Calu3 (cell line): ENCODE results near the gene TMC8. TPM values are rescaled to one million over a fixed set of nuclear protein-coding genes. Genes with fewer than 3 reads are reported as not detected.

ENCODE experiments used
- BruUV-seq: library from RNA; stranded (reverse); fragments of 400-500 nt; replicated peaks from 2 replicates; lab custom pipeline; 2021; lab: Mats Ljungman, UMichigan
- CTCF ChIA-PET: fragments of 300-600 bp; sonication (Branson Sonifier 250); formaldehyde crosslinking; loops from one replicate; lab custom pipeline; 2022; ENCODE audit warnings: antibody characterized with exemption; lab: Charles Lee
- DNase-seq: peaks from one replicate; pipeline ENCODE4 v3.0.0; 2022
- H3K27ac Mint-ChIP-seq: one replicate; pipeline ENCODE4 v1.8.0; 2022; ENCODE audit warnings: mixed read lengths; ENCODE audit not compliant: unreplicated experiment
- H3K27me3 Mint-ChIP-seq: one replicate; pipeline ENCODE4 v1.8.0; 2022; ENCODE audit warnings: mixed read lengths; ENCODE audit not compliant: unreplicated experiment
- H3K36me3 Mint-ChIP-seq: one replicate; pipeline ENCODE4 v1.8.0; 2022; ENCODE audit warnings: mild to moderate bottlenecking, moderate library complexity, mixed read lengths; ENCODE audit not compliant: insufficient read depth, unreplicated experiment
- H3K4me1 Mint-ChIP-seq: one replicate; pipeline ENCODE4 v1.8.0; 2022; ENCODE audit warnings: mild to moderate bottlenecking, low read depth, mixed read lengths; ENCODE audit not compliant: unreplicated experiment
- H3K4me3 Mint-ChIP-seq: one replicate; pipeline ENCODE4 v1.8.0; 2022; ENCODE audit warnings: mild to moderate bottlenecking, low read depth, moderate library complexity, mixed read lengths; ENCODE audit not compliant: unreplicated experiment
- H3K9me3 Mint-ChIP-seq: one replicate; pipeline ENCODE4 v1.8.0; 2022; ENCODE audit warnings: low read depth, mixed read lengths; ENCODE audit not compliant: unreplicated experiment
- intact Hi-C: fragments of 100-400 bp; cut with micrococcal nuclease; formaldehyde crosslinking; loops from one replicate; pipeline ENCODE4 v1.10.0; 2022; ENCODE audit not compliant: unreplicated experiment
- total RNA-seq: library from RNA; stranded (reverse); gene quantifications from 2 replicates; pipeline ENCODE4 v1.2.3, GENCODE V29; 2022
- TF ChIP-seq, protein P1 (sequence below): fragments of 200-600 bp; IDR thresholded peaks from one replicate; pipeline ENCODE4 v1.8.0; 2022; ENCODE audit warnings: antibody characterized with exemption; ENCODE audit not compliant: unreplicated experiment

The TMC8 gene
- total RNA-seq, 1 experiment from 2014 or later = 1.1 TPM

DNA sequence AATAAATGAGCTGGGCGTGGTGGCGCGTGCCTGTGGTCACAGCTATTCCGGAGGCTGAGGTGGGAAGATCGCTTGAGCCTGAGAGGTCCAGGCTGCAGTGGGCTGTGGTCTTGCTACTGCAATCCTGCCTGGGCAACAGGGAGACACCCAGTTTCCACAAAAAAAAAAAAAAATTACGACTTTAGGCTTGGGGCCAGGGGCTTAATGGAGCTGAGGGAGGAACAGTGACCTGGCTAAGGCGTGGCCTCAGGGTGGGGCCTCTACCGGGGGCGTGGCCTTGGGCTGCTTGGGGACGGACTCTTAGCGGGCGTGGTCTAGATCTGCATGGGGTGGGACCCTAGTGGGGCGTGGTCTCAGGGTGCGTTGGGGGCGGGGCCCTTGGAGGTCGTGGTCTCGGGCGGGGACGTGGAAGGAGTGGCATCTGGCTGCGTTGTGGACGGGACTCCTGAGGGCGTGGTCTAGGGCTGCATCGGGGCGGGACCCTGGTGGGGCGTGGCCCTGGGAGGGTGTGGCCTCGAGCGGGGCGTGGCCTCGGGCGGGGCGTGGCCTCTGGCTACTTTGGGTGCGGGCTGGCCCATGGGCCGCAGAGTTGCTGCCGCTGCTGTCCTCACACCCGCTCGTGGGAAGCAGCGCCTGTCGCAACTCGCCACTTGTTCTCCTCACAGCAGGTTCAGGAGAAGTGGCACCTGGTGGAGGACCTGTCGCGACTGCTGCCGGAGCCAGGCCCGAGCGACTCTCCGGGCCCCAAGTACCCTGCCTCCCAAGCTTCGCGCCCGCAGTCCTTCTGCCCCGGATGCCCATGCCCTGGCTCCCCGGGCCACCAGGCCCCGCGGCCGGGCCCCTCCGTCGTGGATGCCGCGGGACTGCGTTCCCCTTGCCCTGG, 9.8 kb downstream of the TMC8 start:
- Mint-ChIP-seq H3K4me3 (peak overlapping the region; percentile 37), H3K4me1 (peaks cover 73% of the 10 kb centered on the region), H3K36me3 (peaks cover 43% of the 10 kb centered on the region), H3K9me3 (no peaks in the 10 kb centered on the region), H3K27me3 (no peaks in the 10 kb centered on the region), H3K27ac (peak overlapping the region; percentile 30)
- BruUV-seq = no TSS peak
- CTCF ChIA-PET = interaction anchor here (0.5 to 0.8 kb wide), 3 partner anchors 11 to 1919 kb away, joined by 3 to 7 read pairs (median 3); no protein-coding TSS in a partner anchor
- DNase-seq = peak; percentile 83
- intact Hi-C loops = no loop called here
- TF ChIP-seq, protein P1, sequence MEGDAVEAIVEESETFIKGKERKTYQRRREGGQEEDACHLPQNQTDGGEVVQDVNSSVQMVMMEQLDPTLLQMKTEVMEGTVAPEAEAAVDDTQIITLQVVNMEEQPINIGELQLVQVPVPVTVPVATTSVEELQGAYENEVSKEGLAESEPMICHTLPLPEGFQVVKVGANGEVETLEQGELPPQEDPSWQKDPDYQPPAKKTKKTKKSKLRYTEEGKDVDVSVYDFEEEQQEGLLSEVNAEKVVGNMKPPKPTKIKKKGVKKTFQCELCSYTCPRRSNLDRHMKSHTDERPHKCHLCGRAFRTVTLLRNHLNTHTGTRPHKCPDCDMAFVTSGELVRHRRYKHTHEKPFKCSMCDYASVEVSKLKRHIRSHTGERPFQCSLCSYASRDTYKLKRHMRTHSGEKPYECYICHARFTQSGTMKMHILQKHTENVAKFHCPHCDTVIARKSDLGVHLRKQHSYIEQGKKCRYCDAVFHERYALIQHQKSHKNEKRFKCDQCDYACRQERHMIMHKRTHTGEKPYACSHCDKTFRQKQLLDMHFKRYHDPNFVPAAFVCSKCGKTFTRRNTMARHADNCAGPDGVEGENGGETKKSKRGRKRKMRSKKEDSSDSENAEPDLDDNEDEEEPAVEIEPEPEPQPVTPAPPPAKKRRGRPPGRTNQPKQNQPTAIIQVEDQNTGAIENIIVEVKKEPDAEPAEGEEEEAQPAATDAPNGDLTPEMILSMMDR = no peak

DNA sequence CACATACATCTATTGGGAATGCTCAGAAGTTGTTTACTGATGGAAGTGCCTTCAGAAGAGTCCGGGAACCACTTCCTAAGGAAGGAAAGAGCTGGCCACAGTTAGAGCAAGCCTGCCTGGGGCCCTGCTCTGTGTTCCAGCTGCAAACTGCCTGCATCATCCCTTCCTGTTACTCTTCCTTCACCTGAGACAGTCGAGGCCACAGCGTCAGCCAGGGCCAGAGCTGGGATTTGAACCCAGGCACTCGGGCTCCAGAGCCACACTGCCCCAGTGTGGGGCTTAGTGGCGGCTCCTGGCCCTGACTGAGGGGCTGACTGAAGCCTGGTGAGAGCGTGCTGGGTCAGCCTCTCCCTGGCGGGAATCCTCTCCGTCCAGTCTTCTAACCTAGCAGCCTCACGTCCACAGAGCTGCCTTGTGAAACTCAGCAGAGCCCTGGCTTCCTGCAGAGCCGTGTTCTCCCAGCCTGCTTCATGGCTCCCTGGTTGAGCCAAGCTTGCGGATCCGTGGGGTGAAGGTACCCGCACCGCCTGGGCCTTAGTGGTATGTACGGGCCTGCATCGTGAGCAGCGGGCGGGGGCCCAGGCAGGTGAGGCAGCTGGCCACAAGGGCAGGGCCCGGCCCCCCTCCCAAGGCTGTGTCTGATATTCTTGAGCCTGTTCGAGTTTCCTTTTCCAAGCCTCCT, 11.0 kb downstream of the TMC8 start:
- Mint-ChIP-seq H3K36me3 (peaks cover 51% of the 10 kb centered on the region), H3K4me1 (peaks cover 65% of the 10 kb centered on the region), H3K9me3 (no peaks in the 10 kb centered on the region), H3K27me3 (no peaks in the 10 kb centered on the region), H3K4me3 (no peak overlapping the region), H3K27ac (peak overlapping the region; percentile 50)
- no TSS peak for BruUV-seq
- CTCF ChIA-PET = interaction anchor here (0.7 to 1.4 kb wide), 6 partner anchors 10 to 312 kb away, joined by 3 to 16 read pairs (median 5); partner anchors contain the start of genes AFMID, BIRC5 and TK1
- no peak for DNase-seq
- TF ChIP-seq, protein P1 = no peak
- intact Hi-C loops = no loop called here

DNA sequence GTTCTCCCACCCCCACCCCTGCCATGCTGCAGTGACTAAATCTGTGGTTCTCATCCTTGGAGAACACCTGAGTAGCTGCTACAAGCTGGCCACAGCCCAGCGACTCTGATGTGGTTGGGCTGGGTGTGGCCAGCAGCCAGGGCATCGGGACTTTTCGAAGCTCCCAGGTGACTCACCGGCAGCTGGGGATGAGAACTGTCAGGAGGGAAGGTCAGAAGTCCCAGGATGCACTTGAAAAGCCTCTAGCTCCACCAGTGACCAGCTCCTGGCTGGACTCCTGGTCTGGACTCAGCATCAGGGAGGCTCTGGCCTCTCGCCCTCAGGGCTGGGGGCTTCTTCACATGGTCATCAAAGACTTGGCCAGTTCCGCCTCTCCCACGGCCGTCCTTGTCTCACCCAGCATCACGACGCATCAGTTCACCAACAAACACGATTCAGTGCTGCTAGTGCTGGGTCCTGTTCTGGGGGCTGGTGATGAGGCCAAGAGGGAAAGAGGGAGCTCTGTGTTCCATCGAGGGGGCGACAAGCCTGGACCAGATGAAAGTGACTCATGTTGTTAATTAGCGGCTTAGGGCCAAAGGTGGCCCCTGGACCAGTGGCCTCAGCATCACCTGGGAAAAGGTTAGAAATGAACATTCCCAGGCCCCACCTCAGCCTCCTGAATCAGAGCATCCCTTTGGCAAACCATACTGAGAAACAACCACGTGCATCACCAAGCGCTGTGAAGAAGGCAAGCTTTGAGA, 11.7 kb downstream of the TMC8 start:
- H3K27me3 Mint-ChIP-seq = no peaks in the 10 kb centered on the region
- no peak overlapping the region for H3K4me3 Mint-ChIP-seq
- H3K27ac Mint-ChIP-seq = peak overlapping the region; percentile 50
- TF ChIP-seq, protein P1 = no peak
- peaks cover 68% of the 10 kb centered on the region for H3K4me1 Mint-ChIP-seq
- CTCF ChIA-PET = interaction anchor here (0.7 to 1.4 kb wide), 6 partner anchors 9 to 311 kb away, joined by 3 to 16 read pairs (median 5); partner anchors contain the start of genes AFMID, BIRC5 and TK1
- intact Hi-C loops = no loop called here
- peaks cover 51% of the 10 kb centered on the region for H3K36me3 Mint-ChIP-seq
- no peaks in the 10 kb centered on the region for H3K9me3 Mint-ChIP-seq
- no TSS peak for BruUV-seq
- DNase-seq = peak; percentile 87
